HG03135 (cell line): Measurements from ENCODE around the gene ZNF354B.
A peak's percentile ranks its signal among the peaks of the same experiment; 100 is the strongest.
"Not testable (repeated sequence)": the region's sequence is repeated elsewhere in the genome, so short reads cannot be mapped to it uniquely, and the experiment has no call there.

Experiments
- ATAC-seq: cut with Tn5 transposase; IDR thresholded peaks from one replicate; pipeline ENCODE4 v1.9.1; 2021; ENCODE audit warnings: mild to moderate bottlenecking, moderate library complexity; ENCODE audit not compliant: unreplicated experiment

ZNF354B gene

DNA sequence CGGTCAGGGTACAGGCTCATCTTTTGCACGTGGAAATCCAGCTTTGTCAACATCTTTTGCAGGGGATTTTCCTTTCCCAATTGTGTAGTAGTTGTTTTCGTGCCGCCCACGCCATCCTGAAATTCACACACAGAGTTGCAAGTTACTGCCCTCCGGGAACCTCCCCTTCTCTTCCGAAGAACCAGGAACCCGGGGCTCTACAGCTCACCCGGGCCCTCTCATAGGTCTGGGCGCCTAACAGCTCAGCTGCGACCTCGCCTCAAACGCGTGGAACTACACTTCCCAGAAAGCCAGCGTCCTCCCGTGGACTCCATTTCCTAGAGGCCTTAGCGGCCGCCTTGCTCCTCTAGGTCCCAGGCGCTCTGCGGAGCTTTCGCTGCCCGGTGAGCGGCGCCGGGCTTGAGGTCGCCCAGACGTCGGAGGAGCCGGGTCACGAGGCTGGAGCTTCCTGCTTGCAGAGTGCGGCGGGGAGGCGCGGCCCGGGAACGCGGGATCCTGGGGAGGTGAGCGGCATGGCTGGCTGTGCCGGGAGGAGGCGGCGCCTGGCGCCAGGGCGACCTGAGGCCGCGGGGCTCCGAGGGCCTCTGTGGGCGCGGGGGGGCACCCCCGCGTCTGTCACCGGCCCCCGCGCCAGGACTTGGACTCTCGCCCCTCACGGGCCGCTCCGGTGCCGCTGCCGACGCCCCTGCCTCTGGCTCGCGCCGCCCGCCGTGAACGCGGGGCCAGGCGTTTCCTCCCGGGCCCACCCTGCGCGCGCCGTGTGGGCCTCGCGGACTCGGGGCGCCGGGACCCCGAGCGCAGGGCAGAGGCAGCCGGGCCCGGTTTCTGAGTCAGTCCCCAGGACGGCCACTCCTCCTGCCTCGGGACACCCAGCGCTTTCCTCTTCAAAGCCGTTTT, at the start of gene ZNF354B:
TSS of gene ZNF354B (plus strand) at position 329 of the 897 bp plus-strand sequence. CDS start 1,095 bp downstream, outside the sequence.
- peak; percentile 99 for ATAC-seq

DNA sequence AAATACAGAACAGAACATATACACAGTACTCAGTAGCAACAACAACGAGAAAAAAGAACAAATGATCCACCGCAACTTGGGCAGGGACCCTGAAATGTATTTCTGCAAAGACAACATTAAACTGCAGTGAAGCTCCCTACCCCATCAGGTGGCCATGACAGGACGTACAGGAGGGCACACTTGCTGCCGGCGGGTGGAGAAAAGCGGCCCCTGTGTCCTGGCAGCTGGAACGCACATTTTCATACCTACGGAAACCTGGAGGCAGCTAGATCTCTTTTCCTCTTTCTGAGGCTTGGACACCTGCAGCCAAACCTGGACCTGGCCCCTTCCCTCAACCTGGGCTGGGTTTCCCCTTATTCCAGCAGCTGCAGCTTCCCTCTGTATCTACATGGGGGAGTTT, 42.2 kb upstream of the ZNF354B start:
- ATAC-seq: no peak

- no peak for ATAC-seq
Measured at GRCh38 chr5:178818094-178818493, 41.7 kb upstream of the ZNF354B start.

DNA sequence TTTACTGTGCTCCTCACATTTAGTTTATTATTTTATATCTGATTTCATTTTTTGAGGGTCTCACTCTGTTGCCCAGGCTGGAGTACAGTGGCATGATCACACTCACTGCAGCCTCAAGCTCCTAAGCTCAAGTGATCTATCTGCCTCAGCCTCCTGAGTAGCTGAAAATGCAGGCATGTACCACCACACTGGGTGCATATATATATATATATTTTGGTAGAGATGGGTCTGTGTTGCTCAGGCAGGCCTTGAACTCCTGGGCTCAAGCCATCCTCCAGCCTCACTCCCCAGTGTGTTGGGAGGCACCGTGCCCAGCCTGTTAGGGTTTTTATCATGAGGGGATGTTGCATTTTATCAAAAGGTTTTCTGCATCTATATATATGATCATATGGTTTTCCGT, 39.8 kb upstream of the ZNF354B start:
- ATAC-seq: no peak

DNA sequence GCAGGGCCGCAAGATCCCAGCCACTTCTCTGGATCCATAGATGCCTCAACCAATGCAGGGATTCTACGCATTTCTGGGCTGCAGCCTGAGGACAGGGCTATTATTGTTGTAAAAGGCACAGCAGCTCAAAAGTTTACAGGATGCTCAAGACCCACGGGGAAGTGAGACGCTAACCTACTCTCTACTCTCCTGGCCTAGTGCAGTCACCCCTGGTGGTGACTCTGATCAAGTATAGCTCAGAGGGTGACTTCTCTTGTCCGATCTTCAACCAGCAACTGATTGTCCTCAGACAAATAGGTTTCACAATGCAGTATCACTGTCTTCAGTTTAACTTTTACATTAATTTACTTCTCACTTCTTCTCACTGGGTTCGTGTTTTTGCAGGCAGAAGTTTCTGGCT, 34.3 kb upstream of the ZNF354B start:
- no peak for ATAC-seq

GRCh38 chr5:178826216-178826615, 33.5 kb upstream of the ZNF354B start:
- no peak for ATAC-seq

DNA sequence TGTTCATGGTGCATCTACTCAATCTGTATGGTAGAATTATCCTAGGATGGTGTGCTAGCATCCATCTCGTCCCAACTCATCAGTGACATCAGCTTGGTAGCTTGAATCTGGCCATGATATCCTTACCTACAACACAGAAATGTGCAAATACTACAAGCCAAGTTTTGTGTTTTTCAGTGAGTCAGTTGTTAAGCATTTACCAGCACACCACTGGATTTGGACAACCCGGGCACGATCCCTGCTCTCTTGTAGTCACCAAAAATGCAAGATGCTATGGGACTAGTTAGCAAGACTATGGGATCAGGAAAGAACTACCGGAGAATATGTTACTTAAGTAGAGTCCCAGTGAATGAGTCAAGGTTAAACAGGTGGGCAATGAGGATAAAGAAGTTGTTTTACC, 32.1 kb upstream of the ZNF354B start:
- no peak for ATAC-seq

DNA sequence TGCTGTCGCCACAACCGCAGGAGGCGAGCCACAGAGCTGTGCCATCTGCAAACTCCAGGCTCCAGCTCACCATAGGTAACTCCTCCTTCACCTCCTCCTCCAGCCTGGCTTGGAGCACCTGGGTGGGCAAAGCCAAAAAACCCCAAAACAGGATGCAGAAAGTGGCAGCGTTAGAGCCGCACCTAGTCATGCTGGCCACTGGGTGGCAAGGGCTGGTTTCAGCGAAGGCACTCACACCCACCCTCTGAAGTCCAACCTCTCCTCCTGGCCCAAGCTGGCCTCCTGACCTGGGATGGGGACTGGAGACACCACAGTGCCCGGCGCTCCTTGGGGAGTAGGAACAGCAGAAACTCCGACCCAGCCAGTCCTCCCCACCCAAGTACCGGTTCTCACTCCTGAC, 28.7 kb upstream of the ZNF354B start:
- ATAC-seq: no peak

DNA sequence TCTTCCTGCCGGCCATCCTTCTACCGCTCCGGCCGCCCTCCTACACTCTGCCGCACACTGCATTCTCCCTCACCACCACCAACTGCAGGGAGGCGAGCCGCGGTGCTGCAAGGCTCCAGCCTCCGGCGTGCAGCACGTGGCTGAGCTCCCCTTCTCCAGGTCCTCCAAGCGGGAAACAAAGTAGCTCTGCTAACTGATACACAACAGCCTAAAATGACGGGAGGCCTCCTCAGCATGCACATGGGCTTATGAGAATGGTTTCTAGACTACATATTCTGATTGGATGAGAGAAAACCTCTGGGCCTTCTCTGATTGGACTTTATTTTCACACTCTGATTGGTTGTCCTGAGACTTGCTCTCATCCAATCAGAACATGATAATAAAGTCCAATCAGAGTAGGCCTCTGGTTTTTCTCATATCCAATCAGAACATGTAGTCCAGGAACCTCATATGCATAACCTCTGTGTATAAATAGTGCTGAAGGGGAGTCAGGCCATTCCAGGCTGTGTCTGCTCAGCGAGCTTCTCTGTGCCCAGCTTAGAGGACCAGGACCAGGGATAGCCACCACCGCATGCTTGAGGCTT, 27.0 kb upstream of the ZNF354B start:
- no peak for ATAC-seq

GRCh38 chr5:178836628-178837027, 23.1 kb upstream of the ZNF354B start:
- no peak for ATAC-seq

DNA sequence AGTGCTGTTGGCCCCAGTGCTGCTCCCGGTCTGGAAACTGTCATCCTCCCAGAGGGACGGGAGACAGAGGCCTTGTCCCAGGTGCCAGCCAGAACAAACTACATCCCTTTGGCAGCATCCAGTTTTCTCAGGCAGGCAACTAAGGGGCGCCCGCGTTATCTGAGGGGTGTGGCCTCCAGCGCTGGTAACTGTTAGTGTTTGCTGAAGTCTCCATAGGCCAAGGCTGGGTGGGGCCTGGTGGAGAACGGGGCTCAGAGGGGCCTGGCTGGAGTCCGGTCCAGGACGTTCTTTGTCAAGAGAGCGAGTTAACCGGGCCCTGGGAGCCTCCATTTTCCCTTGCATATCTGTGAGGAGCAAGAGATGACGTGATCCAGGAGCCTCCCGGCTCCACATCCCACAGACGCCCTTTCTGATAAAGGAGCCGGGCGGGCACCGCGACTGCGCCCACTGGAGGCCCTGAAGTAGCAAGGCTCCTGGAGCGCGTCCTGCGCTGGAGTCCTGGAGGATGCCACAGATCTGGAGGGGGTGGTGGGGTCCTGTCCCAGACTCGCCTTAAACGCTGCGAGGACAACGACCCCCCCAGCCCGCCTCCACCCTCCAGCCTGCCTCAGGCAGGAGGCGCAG, 20.9 kb upstream of the ZNF354B start:
- ATAC-seq: not testable (repeated sequence)

GRCh38 chr5:178839319-178839704, 20.4 kb upstream of the ZNF354B start:
- no peak for ATAC-seq

DNA sequence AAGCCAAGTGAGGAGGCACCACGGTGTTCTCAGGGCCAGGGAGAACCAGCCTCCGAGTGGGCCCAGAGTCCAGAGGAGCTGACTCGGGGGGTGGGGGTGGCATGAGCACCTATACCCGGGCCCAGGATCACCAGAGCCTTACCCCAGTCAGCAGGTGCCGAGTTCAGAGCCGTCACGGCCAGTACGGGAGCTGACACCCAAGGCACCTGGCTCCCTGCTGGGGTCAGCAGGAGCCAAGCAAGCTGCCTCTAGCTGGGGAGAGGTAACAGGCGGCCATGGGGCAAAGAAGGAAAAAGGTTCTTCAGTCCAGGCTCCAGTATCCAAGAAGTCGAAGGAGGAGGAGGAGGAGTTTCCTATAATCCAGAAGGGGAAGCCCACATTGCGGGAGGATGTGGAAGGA, 19.4 kb upstream of the ZNF354B start:
- ATAC-seq: not testable (repeated sequence)

- ATAC-seq: no peak
Measured at GRCh38 chr5:178849316-178849715, 10.4 kb upstream of the ZNF354B start.

- no peak for ATAC-seq
Measured at GRCh38 chr5:178851951-178852350, 7.8 kb upstream of the ZNF354B start.

GRCh38 chr5:178854284-178854683, 5.5 kb upstream of the ZNF354B start:
- ATAC-seq: no peak

DNA sequence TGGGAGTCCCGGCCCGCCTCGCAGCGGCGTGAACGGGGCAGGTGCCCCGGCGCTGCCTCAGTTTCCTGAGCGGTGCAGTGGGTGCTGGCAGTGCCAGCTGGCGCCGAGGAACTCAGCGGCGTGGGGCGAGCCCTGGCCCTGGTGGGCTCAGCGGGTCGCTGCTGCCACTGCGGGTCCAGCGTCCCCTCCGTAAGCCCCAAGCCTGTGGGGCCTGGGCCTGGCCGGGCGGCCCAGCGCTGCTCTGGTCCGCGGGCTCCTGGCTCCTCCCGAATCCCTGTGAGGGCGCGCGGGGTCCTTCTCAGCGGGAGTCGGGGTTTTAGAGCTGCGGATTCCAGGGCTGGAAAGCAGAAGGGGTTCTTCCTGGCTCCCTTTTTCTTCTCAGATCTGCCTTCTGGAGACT, 862 bp downstream of the ZNF354B start:
- ATAC-seq: peak; percentile 6

DNA sequence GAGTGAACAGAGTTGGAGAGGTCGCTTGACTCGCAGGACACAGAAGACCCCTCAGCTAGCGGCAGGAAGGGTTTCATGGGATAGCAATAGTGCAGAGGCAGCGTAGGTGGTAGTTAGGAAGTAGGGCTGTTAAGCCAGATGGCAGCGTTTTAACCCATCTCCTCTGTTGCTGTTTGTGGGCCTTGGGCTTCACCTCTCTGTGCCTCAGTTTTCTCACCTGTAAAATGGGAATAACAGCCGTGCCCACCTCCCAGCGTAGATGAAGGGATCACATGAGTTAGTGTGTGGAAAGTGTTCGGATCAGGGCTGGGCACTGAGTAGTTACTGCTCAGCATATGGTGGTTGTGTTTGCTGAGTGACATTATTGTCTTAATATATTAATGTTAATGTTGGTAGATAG, 1.9 kb downstream of the ZNF354B start:
- no peak for ATAC-seq

DNA sequence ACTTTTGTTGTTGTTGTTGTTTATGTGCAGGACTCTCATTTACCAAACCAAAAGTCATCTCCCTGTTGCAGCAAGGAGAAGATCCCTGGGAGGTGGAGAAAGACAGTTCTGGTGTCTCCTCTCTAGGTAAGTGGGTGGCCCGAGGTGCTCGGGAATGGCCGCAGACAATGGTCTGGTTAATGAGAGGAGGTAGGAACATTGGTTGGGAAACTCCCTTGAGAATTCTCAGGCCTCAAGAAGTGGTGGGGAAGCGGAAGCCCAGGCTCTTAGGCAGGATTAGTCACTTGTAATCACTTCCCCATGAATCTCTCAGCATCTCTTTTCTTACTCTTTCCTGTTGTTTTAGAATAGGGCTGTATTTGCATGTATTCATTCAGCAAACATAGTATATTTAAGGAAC, 7.2 kb downstream of the ZNF354B start:
- ATAC-seq: no peak

DNA sequence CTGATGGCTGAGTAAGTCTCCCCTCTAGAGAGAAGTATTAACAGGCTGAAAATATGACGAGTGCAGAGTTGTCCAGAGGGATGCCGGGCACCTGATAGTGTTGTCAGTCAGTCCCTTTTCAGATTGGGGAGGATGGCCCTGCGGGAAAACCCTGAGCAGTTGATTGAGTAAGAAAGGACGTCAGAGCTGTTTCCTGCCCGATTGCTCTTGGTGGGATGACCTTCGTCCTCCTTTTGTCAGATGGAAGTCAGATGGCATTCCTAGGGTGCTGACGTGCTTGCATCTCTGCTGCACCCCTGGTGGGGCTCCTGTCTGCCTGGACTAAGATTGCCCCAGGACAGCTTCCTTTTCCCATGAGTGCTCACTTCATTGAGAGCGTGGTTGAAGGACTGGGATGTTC, 9.8 kb downstream of the ZNF354B start:
- ATAC-seq: no peak

DNA sequence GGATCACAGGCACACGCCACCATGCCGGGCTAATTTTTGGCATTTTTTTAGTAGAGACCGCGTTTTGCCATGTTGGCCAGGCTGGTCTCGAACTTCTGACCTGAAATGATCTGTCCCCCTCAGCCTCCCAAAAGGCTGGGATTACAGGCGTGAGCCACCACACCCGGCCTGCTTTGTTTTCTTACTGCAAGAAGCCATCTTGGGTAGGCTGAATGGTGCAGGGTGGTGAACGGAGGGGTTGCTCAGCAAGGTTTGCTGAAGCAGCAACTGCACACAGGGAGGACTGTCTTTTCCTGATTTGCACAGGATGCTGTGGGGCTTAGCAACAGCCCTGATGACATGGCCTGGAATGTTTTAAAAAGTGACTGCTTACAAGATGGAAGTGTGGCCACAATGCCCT, 10.7 kb downstream of the ZNF354B start:
- ATAC-seq: no peak

DNA sequence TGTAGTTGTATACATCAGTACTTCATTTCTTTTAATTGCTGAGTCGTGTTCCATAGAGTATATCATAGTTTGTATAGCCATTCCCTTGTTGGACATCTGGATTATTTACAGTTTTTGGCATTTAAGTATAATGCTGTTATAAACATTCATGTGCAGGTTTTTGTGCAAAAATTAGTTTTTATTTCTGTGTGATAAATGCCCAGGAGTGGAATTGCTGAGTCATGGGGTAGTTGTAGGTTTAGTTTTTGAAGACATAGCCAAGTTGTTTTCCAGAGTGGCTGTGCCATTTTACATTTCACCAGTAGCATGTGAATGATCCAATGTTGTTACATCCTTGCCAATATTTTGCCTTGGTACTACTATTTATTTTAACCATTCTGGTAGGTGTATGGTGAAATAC, 12.5 kb downstream of the ZNF354B start:
- ATAC-seq: no peak
